ENCODE measurements around the gene FOXP4.

The FOXP4 gene

DNA sequence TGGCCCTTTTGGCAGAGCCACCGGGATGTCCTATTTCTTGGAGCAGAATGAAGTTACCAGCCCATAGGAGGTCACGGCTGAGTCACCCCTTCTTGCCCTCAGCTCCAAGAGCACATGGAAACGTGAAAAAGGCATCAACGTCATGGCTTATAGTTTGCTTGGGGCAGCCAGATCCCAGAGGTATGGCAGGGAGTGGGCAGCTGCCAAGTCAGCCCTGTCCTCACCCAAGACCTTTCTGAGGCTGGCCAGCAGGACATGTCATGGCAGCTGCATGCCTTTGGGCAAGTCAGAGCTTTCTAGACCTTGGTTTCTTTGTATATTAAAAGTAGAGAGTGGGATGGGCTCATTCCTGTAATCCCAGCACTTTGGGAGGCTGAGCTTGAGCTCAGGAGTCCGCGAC, 83.9 kb downstream of the FOXP4 start:
- no peak for DNase-seq (ENCODE audit: low spot score)

DNA sequence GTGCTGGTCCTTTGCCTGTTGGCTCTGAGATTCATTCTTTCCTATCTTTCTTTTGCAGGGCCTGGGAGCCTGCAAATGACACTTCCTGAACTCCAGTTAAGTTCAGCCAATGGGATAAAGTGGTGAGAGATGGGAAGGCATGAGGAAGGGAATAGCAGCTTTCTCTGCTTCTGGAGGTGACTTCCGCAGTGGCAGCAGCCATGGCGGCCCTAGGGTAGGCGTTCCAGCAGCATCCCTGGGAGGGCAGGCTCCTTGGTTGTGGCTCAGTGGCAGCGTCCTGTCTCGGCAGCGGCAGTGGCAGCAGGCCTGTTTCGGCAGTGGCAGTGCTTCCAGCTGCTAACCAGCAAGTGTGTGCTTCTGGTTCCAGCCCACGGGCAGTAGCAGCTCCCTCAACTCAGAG, 84.8 kb downstream of the FOXP4 start:
- DNase-seq (ENCODE audit: low spot score) = no peak

DNA sequence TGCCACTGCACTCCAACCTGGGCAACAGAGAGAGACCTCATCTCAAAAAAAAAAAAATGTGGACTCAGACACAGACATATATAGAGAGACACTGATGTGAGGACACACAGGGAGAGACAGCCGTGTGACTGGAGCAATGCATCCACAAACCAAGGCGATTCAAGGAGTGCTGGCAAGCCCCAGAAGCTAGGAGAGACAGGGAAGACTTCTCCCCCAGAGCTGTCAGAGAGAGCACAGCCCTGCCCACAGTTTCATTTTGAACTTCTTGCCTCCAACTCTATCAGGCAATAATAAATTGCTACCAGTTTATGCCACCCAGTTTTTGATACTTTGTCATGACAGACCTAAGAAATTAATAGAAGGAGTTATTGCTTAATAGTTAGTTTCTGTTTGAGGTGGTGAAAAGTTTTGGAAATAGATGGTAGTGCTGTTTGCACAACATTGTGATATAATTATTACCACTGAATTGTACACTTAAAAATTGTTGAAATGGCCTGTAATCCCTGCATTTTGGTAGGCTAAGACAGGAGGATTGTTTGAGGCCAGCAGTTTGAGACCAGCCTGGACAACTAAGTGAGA, 87.0 kb downstream of the FOXP4 start:
- no peak for DNase-seq (ENCODE audit: low spot score)

DNA sequence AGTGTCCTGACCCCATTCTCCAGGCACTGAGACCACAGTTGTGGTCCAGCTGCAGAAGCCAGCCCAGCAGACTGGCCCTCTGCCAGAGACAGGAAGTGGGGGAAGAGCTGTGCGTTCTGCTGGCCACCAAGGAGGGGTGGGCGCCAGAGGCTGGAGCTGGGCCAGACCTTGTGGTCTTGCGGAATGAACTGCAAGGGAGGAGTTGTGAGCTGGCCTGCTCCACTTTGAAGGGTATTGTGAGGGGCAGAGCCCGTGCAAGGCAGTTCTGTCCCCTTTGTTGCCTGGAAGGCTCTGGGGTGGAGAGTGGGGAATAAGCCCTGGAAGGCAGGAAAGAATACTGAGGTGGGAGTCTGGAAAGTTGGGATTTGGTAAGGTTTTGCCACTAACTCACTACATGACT, 88.5 kb downstream of the FOXP4 start:
- DNase-seq (ENCODE audit: low spot score) = no peak

DNA sequence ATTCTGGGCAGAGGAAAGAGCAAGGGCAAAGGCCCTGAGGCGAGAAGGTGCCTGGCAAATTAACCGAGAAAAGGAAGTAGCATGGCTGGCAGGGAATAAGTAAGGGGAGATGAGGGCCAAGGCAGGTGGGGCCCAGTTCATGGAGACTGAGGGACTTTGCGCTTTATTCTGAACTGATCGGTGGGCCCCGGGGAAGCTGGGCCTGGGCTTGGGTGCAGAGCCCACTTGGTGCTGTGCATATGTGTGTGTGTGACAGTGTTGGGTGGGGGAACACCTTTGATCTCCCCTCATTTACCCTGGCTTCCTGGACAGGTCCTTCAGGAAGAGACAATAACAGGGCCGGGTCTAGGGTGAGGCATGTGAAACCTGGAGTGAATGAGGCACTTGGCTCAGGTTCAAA, 89.2 kb downstream of the FOXP4 start:
- no peak for DNase-seq (ENCODE audit: low spot score)

DNA sequence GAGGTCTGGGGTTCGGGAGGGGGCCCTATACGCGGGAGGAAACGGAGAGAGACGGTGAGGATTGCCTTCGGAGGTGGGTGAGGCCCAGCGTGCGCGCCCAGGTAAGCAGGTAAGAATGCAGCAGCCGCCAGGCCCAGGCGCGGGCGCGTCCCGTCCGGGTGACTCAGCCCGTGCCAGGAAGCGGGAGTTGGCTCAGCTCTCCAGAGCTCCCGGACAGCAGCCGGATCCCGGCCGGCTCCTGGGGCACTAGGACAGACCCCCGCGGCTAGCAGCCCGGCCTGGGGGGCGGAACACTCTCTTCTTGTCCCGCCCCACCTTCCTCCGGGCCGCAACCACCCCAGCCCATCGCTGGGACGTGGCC, 90.6 kb downstream of the FOXP4 start:
- no peak for DNase-seq (ENCODE audit: low spot score)

DNA sequence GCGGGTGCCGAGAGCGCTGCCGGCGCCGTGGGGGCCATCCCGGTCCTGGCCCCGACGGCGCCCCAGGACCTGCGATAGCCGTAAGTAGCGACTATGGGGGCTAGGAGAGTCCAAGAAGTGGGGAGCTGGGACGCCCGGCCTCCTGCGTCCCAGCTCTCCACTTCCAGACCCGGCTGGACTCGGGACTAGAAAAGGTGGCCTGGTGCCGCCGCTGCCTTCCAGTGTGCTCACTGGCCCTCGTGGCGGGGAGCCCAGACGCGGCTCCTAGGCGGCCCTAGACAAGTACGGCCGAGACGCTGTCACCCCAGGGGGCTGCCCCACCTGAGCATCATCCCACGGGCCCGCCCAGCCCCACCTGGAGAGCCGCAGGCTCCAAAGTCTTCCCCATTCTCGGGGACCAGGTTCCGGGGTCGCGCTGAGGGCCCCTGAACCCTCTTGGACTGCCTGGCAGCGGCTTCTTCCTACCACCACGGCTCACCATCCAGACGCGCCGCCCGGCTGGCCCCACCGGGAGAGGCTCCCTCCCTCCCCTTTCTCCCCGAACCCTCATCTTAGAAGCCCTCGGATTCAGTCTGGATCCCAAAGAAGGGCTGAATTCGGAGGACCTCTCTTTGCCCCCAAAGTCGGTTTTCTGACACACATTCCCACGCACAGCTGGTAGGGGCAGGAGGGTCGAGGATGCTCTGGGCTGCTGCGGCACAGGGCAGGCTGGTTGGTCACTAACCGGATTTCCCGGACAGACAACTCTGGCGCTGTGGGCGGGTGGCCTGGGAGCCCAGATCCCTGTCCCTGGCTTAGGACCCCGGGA, 91.2 kb downstream of the FOXP4 start:
- DNase-seq (ENCODE audit: low spot score) = no peak

DNA sequence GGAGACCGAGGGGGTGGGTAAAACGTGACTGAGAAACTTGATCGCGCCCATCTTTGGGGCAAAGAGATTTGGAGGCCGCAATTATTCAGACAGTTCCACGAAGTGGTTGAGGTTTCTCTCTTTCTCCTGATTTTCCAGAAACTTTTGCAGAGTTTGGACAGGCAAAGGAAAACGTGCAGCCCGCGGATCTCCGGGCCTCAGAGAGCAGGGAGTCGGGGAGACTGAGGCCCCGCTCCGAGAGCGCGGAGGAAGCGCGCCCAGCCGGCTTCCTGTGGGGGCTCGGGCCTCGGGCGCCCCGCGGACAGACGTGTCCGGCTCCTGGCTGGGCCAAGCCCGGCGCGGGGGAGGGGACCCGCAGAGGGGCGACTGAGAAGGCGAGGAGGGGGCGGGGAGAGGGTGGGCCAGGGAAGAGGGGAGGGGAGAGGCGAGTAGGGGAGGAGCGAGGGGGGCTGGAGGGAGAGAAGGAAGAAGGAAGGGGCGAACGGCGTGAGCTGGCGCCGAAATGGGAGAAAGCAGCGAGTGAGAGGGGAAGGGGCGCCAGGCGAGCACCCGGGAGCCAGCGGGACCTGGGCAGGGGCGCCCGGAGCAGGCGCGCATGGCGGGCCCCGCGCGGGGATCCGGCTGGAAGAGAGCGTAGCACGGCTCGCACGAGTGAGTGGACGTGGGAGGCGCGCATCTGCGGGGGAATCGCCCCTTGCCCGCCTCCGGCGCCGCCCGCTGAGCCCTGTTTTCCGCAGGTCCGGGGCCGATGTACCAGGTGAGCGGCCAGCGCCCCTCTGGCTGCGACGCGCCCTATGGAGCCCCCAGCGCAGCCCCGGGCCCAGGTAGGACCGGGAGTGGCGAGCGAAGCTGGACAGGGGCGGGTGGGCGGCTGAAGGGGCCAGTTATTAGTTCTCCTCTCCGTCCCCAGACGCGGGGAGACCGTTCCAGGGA, 92.1 kb downstream of the FOXP4 start, which contains the start of gene MDFI:
TSS of gene MDFI (plus strand) at position 467 of the 933 bp plus-strand sequence. CDS start at position 749, 282 bp downstream.
- DNase-seq (ENCODE audit: low spot score) = no peak

DNA sequence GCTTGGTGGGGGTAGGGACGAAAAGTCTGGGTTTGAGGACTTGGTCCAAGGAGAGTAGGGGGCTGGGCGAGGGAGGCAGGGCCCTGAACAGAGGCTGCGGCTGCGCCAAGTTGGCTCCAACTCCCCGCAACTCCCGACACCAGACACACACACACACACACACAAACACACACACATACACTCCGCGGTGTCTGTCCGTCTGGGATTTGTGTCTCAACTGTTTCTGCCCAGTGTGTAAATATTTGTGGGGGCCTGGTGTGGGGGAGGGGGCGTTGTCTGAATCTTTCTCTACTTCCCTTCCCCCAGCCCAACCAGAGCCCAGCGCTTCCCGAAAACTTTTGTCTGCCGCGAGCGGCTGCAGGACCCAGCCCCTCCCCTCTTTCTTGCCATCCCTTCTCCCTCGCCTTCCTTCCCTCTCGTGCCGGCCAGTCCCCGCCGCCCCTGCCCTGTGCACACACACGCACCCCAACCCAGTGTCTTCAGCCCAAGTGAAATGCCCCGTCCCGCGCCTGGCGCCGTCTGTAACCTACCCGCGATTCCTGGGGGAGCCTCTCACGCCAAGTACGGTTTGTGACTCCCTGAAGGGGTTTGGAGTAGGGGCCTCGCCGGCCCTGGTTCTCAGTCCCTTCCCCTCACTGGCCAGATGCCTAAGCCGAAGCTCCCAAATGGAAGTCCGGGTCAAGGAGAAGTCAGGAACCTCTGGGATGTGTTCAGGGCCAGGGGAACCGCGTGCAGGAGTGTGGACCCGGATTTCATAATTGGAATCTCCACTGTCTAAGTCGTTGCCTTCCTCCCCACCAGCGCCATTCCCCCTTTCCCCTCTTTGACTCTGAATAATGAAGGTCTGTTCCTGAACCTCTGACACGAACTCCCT, 93.0 kb downstream of the FOXP4 start:
- no peak for DNase-seq (ENCODE audit: low spot score)

DNA sequence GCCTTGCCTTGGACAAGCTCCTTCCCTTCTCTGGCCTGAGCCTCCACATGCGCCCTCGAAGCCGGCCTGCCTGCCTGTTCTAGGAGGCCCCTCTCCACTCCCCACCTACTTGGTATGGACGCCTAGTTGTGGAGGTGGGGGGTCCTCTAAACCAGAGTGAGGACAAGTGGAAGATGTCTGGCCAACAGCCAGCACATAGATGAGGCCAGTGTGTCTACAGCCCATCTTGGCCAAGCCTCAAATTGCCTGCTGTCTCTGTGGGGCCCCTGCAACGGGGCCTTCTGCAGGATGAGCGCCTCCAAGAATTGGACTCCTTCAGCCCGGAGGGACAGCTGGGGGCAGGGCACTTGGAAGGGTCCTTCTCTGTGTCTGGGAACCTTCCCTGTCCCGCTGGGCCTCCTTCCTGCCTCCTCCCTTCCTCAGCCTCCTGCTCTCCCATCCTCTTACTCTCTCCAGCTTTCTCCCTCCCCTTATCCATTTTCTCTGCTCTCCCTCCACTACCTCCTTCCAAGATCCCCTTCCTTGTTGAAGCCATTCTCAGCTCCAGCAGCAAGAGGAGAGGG, 93.7 kb downstream of the FOXP4 start:
- DNase-seq (ENCODE audit: low spot score) = no peak

DNA sequence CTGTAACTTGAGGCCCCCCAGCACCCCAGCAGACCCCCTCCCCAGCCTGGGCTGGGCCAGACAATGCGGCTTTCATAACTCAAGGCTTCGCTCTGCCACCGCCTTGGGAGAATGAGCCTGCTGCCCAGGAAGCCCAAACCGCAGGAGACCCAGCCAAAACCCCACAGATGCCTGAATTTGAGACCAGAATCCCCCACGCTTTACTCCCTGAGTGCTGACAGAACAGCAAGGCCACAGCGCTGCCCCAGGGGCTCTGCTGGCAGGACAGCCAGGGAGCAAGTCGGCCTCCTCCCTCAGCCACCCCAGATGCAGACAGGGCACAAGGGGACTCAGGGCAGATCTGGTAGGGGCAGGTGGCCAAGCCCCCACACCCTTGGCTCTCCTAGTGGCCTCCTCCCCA, 94.2 kb downstream of the FOXP4 start:
- DNase-seq (ENCODE audit: low spot score) = no peak

DNA sequence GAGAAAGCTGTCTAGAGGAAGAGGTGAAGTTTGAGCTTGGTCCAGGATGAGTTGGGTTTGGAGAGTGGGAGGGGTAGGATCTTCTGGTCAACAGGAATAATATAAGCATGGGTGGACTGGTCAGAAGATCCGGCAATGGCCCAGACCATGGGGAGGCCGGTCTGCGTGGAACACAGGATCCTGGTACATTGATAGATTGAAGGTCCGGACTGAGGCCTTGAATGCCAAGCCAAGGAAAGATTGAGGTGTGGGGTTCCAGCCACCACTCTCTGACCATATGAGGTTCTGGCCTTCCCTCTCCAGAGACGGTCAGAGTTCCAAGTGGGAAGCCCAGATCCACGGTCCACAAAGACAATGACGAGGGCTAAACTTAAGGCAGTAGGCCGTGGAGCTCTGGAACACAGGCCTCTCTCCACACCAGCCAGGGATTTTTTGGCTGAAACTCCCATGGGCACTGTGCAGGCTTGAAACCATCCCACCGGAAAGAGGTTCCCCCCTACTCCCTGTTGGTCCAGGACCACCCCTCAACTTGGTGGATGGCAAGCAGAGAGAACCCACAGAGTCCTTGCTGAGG, 95.3 kb downstream of the FOXP4 start:
- no peak for DNase-seq (ENCODE audit: low spot score)

DNA sequence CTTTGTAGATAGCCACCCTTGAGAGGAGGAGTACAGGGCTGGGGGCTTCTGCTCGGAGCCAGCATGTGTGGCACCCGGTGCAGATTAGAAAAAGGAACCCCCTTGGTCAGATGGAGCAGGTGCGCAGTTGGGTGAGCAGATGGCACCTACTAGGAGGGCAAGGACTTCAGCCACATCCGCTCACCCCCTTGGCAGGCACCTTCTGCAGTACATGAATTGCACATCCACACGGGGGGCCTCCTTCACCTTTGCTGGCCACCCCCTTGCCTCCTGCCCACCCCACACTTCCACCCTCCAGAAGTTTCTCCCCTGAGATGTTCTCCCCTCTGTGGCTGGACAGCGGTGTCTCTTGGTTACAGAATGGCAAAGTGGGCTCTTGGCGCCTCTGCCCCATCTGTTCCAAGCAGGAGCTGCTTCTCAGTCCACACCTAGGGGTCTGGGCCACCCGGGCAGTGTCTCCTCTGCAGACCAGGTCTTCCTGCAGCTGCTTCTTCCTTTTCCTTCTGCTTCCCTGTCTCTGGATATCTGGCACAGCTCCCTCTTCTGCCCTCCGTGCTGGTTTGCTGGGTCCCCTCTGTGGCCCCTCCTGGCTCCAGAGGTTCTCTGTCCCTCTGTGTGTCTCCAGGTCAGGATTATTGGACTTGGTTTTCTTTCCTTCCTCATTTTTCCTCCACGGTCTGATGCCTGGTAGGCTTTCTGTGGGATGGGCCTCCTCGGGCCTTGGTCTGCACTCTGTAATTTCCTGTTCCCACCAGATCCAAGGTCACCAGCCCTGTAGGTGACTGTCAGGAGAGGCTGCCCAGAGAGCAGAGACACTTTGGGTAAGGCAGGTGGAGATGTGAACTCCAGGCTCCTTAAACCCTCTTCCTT, 96.1 kb downstream of the FOXP4 start:
- no peak for DNase-seq (ENCODE audit: low spot score)

DNA sequence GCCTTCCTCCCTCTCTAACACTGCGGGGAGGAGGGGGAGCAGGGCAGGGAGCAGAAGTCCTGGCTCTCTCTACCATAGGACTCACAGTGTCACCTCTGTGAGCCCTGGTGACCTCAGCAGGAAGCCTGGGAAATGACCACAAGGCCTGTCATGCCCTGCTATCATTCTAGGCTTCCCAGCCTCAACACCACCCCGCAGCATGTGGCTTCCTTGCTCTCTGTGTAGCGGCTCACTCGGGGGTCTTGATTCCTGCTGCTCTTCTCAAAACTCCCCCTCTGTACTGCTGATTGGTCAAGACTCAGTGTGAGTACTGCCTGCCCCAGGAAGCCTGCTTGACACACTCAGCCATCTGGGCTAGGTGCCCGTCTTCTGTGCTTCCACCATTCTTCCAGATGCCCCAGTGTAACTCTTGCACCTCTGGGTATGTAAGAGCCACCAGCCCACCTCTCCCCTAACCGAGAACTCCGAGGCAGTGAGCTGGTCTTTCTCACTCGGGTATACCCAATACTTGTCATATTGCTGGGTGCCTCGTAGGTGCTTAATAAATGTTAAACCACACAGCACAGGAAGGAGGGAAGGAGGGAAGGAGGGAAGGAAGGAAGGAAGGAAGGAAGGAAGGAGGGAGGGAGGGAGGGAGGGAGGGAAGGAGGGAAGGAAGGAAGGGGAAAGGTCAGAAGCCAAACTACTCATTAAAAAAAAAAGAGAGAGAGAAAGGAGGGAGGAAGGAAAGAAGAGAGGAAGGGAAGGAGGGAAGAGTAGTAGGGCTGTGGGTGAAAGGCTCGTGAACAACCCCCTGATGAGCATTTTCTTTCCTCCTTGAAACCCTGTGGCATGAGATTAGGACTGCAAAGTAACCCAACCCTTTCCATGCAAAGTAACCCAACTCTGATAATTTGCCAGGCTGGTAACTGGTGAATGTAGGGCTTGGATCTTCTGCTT, 97.0 kb downstream of the FOXP4 start:
- no peak for DNase-seq (ENCODE audit: low spot score)

DNA sequence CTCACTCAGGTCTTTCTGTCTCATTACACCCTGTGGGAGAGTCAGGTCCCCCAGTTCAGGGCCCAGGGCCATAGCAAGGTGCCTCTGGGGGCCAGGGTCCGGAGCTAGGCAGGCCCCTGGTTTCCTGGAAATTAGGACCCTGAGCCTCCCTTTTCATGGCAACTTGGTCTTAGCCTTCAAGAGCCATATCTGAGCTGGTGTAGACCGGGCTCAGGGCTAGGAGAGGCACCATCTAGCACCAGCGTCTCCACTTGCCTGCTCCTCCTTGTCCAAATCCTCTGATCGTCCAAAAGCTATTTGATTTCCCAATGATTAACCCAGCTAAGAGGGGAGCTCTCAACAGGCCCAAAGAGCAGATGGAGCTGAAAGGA, 97.7 kb downstream of the FOXP4 start:
- no peak for DNase-seq (ENCODE audit: low spot score)

DNA sequence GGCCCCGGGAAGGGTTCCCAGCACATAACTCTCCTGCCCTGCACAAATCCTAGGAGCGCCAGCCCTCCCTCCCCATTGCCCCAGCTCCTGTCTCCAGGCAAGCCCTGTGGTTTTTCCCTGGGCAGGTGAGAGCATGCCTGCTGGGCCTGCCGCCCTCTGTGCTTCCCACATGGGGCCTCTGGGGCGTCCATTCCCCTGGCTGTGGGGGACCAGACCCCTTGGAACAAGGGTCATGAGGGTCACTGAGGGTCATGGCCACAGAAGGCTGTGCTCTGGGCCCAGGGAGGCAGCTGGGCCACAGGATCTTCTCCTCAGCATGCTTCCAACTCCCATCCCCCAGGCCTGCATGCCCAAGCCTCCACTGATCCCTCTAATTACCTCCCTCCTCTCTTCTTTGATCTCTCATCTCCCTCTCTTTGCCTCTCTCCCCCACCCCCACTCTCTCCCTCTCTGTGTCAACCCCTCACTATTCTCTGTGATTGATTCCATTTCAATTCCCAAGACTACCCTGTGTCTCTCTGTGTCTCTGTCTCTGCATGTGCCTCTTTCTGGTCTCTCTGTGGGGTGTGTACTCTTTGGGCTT, 98.2 kb downstream of the FOXP4 start:
- DNase-seq (ENCODE audit: low spot score) = no peak

DNA sequence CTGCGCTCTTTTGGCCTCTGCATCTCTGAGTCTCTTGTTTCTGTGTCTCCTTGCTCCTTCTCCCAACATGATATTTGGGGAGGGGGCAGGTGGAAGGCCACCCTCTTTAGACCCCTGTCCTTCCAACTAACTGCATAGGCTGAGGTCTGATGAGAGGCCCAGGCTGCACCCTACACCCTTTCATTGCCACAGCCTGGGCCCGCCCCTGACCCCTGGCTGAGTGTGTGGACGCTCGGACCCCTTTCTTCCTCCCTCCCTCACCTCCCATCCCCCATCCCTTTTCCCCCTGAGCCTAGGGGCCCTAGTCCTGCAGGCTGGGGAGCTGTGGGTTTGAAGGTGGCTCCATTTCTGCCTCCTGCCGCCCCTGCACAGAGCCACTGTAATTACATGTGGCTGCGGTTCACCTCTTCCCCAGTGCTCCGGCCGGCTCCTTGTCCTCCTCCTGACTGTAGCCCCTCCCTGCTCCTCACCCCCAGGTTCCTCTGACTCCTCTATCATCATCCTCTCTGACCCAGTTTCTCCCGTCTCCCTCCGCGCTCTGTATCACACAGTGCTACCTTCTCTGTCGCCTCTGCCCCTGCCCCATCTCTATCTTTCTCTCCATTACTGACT, 98.9 kb downstream of the FOXP4 start:
- DNase-seq (ENCODE audit: low spot score) = no peak

Measured in D341Med (cell line).